Uterus (tissue), 2 donors: ENCODE results near the gene NTRK3.

ENCODE experiments used
- CTCF ChIP-seq, 4 experiments: fragments of 200-600 bp in 2 of 4; fragments of 450-650 bp in 2 of 4; sonication (generic) in 2 of 4; IDR thresholded peaks; one replicate each; pipeline ENCODE4 v1.5.1; 2016 to 2019; ENCODE audit warnings: antibody characterized with exemption in 4 of 4, mild to moderate bottlenecking in 2 of 4, moderate library complexity in 1 of 4
- POLR2A ChIP-seq, 2 donors: fragments of 450-650 bp; IDR thresholded peaks; one replicate each; pipeline ENCODE4 v1.6.1; 2016; ENCODE audit warnings: antibody characterized with exemption in 2 of 2, mild to moderate bottlenecking in 1 of 2, moderate library complexity in 1 of 2

GRCh38 chr15:88139936-88140335 is 116.6 kb downstream of the NTRK3 start:
- no peak for TF ChIP-seq CTCF (IDR thresholded peaks at IDR 0.05)
- no peak for TF ChIP-seq POLR2A (IDR thresholded peaks at IDR 0.05)
